Right cardiac atrium (tissue), 5 donors: ENCODE measurements around the gene FOXQ1. TPM values are rescaled to one million over a fixed set of nuclear protein-coding genes. Genes with fewer than 3 reads are reported as not detected.

Source experiments
- ATAC-seq, 2 donors: fragments of 200-7000 bp; cut with Tn5 transposase; one replicate each; pipeline versions ENCODE4 v1.8.0 to v1.9.1; 2020; ENCODE audit warnings: moderate library complexity in 2 of 2, mild to moderate bottlenecking in 1 of 2
- DNase-seq, 3 donors: peaks; one replicate each; pipeline ENCODE4 v3.0.0-alpha.2; 2020
- H3K27ac ChIP-seq: one replicate; pipeline ENCODE4 v1.5.1; 2013; ENCODE audit warnings: mild to moderate bottlenecking, low read length, control low read depth, moderate library complexity
- H3K27me3 ChIP-seq: one replicate; pipeline ENCODE4 v1.6.1; 2013; ENCODE audit not compliant: control insufficient read depth, insufficient read depth
- H3K4me1 ChIP-seq: one replicate; pipeline ENCODE4 v1.6.1; 2013; ENCODE audit warnings: low read length; ENCODE audit not compliant: control insufficient read depth, insufficient read depth
- H3K4me3 ChIP-seq: one replicate; pipeline ENCODE4 v1.5.1; 2013; ENCODE audit warnings: low read length, control low read depth
- H3K9me3 ChIP-seq: one replicate; pipeline ENCODE4 v1.6.1; 2013; ENCODE audit warnings: low read length; ENCODE audit not compliant: control insufficient read depth
- WGBS: extraction: QIAGEN DNeasy Blood & Tissue Kit; methylation state at CpG from one replicate; pipeline ENCODE4 v1.1.7; 2013; 5-methylcytosine and 5-hydroxymethylcytosine counted together
- intact Hi-C, 4 donors: fragments of 100-400 bp; cut with DNase I; formaldehyde crosslinking; loops; one replicate each; pipeline versions ENCODE4 v1.11.0 to v1.14.0; 2022 to 2023
- polyA plus RNA-seq: library from polyadenylated mRNA; stranded (reverse); fragments of 200-250 nt; gene quantifications from one replicate; pipeline ENCODE4 v1.2.3, GENCODE V29; 2013
- total RNA-seq, 4 donors: library from RNA; stranded (reverse); fragmentation: NEBNext Ultra II Directional; extraction: Animal tissue kit (Norgen Biotek cat#: 25700); gene quantifications; one replicate each; pipeline ENCODE4 v1.2.1, GENCODE V29; 2021
- donor health status: healthy with polysubstance abuse.
- donor health status: DM: no; HTN: yes; CAD: no.
- donor health status: DM: no; HTN: no; CAD: no.
- donor health status: DM: no; HTN: yes; CAD: no; lungs with severe emphysema.
- donor health status: DM: yes; HTN: yes; CAD: no.

Gene FOXQ1
- total and polyA plus RNA-seq, 5 donors, result not detected

DNA sequence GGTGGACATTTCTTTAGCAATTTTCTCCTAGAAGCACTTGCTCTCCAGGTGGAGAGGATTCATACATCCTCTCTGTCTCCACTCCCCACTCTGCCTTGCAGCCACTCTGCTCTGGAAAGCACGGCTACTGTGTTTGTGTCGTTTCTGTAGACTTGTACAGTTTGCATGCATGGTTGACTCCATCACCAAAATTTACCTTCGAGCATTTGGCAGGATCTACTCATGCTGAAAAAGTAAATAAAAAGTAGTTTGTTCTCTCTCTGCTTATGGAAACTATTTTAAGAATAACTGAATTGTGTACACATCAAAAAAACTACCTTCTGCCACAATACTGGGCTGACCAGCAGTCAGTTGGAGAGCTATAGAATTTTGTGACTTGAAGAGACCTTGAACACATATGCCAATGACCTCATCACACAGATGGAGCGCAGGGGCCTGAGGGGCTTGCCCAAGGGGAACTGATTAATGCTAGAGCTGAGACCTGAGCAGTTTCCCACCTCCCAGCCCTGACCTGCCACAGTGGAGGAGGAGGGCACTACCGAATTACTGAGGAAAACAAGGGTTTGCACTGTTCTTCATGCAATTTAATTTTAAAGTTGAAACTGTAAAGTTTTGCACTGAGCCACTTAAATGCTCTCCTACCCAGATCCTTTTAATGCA is 33.7 kb upstream of the FOXQ1 start:
- DNase-seq, result no peak
- 78% methylated on average over 5 of the region's 5 CpGs for WGBS
- intact Hi-C loops, result no loop called here
- Histone ChIP-seq H3K27me3 (no peaks in the 10 kb centered on the region), H3K9me3 (no peaks in the 10 kb centered on the region), H3K4me1 (no peaks in the 10 kb centered on the region), H3K27ac (no peak overlapping the region), H3K4me3 (no peak overlapping the region)
- no peak for ATAC-seq

DNA sequence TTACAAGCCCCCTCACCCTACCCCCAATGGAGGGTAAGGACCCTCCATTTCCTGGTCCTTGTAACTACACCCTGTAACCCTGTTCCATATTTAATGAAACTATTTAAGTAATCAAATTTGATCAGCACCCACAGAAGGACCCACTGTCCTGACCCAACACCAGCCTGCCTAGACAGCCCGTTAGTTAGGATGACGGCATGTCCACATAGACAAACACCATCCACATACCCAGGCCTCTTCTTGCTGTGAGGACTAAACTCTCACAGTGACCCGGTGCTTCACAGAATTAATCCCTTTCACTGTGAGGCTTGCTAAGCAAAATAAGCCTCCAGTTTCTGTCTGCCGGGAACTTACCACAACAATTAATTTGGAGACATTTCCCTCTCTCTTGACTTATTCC is 32.8 kb upstream of the FOXQ1 start:
- Histone ChIP-seq H3K27me3 (no peaks in the 10 kb centered on the region), H3K9me3 (no peaks in the 10 kb centered on the region), H3K4me1 (no peaks in the 10 kb centered on the region), H3K27ac (no peak overlapping the region), H3K4me3 (no peak overlapping the region)
- 84% methylated on average over 4 of the region's 4 CpGs for WGBS
- no peak for ATAC-seq
- intact Hi-C loops, result no loop called here
- DNase-seq, result no peak

DNA sequence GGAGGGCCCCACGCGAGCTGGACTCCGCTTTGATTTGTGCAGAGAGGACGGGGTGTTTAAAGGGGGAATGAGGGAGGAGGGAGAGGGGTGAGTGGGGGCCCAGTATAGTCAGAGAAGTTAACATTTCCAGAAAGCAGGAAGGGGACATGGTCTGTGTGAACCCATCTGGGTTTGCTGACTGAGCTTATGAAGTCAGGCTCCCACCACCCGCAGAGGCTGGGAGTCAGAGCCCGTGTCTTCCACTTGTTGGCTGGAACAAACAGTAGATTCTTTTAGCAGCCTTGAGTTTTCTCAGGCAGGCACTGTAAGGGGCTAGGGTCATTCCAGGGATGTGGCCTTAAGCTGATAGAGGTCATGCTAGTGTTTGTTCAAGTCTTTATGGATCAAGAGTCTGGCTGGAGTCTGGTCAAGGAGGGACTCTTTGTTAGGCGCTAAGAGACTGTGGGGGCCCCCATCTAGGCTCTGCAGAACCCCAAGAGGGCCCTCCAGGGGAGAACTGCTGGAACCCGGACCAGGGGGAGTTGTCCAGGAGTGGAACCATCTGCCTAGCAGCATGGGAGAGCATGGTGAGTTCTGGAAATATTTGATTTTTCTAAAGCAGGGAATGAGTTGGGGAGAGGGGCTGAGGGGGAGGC is 31.1 kb upstream of the FOXQ1 start:
- DNase-seq (no peak), ATAC-seq (no peak)
- no peak overlapping the region for H3K4me3 ChIP-seq
- H3K27me3 ChIP-seq, result no peaks in the 10 kb centered on the region
- intact Hi-C loops, result no loop called here
- peaks cover 2% of the 10 kb centered on the region for H3K4me1 ChIP-seq
- no peak overlapping the region for H3K27ac ChIP-seq
- WGBS, result 82% methylated on average over 8 of the region's 8 CpGs
- H3K9me3 ChIP-seq, result no peaks in the 10 kb centered on the region

DNA sequence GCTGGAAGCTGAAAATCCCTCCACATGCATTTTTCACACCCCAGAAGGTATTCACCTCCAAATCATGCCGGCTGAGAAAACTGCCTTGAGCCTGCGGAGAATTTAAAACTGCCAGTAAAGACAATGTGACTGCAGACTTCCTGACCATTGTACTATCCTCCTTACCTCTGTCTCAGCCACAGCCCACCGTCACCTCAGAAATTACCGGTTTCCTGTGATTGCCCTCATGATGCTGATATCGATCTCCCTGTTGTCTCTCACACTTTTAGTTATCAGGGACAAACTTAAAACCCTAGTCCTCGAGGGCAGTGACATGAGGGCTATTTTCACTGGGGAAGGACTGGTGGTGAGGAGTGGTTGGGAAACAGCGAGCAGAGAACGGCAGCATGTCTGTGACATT is 30.2 kb upstream of the FOXQ1 start:
- no peak for ATAC-seq
- intact Hi-C loops, result no loop called here
- Histone ChIP-seq H3K9me3 (no peaks in the 10 kb centered on the region), H3K4me1 (peaks cover 4% of the 10 kb centered on the region), H3K27me3 (no peaks in the 10 kb centered on the region), H3K27ac (no peak overlapping the region), H3K4me3 (no peak overlapping the region)
- no peak for DNase-seq
- 57% methylated on average over 8 of the region's 8 CpGs for WGBS

DNA sequence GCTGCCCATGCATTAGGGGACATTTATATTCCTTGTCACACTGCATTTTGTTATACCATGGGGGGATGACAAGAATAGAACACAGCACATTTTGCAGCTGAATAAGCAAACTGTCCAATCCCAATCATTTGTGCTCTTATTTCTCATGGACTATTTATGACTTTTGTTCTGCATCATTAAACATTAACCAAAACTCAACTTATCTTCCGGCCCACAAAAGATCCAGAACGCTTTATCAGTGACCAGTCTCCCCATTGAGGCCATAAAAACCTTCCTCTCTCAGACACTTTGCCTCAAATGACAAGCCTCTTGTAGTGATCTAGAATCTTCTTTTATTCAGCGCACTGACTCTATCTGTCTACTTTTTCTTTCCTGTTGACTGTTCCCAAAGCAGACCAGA is 28.4 kb upstream of the FOXQ1 start:
- WGBS, result 57% methylated on average over 3 of the region's 3 CpGs
- intact Hi-C loops, result no loop called here
- H3K27me3 ChIP-seq, result no peaks in the 10 kb centered on the region
- no peak for ATAC-seq
- no peak for DNase-seq
- H3K9me3 ChIP-seq, result no peaks in the 10 kb centered on the region
- no peak overlapping the region for H3K4me3 ChIP-seq
- no peak overlapping the region for H3K27ac ChIP-seq
- H3K4me1 ChIP-seq, result peaks cover 4% of the 10 kb centered on the region

DNA sequence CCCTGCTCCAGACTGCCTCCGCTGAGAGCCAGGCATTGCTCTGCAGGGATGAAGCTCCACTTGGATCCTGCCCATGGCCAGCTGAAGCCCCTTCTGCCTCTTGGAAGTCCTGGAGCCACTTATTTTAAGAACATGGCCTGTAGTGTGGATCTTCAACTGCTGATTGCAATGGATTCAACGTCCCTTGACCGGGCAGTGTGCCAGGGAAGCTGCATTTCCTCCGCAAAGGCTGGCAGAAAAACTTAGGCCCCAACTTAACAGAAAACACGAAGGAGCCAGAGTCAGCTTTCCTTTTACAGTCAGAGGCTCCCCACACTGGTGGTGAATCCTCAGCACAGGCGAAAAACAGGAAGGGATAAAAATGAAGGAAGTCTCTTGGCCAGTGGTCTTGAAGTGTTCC is 26.3 kb upstream of the FOXQ1 start:
- H3K27me3 ChIP-seq, result no peaks in the 10 kb centered on the region
- intact Hi-C loops, result no loop called here
- no peaks in the 10 kb centered on the region for H3K9me3 ChIP-seq
- WGBS, result 32% methylated on average over 6 of the region's 6 CpGs
- ATAC-seq (no peak), DNase-seq (peak; percentile 25 to 73 (median 65))
- H3K4me1 ChIP-seq, result peaks cover 4% of the 10 kb centered on the region
- no peak overlapping the region for H3K4me3 ChIP-seq
- H3K27ac ChIP-seq, result no peak overlapping the region

DNA sequence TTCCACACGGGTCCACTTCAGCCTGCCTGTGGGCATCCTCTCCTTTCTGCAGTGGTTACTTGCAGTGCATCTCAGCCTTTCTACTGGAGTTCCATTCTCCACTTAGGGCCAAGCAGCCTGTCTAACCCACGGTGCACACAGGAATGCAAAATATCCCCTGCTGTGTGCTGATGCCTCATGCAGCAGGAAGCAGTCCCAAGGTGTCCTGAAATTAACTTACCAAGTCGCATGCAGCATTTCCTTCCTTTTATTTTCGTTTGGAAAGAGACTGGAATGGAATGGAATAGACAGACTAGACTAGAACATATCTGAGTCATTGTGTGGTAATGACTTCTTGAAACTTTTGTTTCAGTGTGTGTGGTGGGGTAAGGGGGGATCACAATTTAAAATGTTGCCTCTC is 25.9 kb upstream of the FOXQ1 start:
- no peaks in the 10 kb centered on the region for H3K9me3 ChIP-seq
- 22% methylated on average over 4 of the region's 4 CpGs for WGBS
- DNase-seq (no peak), ATAC-seq (no peak)
- H3K4me1 ChIP-seq, result peaks cover 4% of the 10 kb centered on the region
- H3K27ac ChIP-seq, result no peak overlapping the region
- intact Hi-C loops, result no loop called here
- no peaks in the 10 kb centered on the region for H3K27me3 ChIP-seq
- no peak overlapping the region for H3K4me3 ChIP-seq

DNA sequence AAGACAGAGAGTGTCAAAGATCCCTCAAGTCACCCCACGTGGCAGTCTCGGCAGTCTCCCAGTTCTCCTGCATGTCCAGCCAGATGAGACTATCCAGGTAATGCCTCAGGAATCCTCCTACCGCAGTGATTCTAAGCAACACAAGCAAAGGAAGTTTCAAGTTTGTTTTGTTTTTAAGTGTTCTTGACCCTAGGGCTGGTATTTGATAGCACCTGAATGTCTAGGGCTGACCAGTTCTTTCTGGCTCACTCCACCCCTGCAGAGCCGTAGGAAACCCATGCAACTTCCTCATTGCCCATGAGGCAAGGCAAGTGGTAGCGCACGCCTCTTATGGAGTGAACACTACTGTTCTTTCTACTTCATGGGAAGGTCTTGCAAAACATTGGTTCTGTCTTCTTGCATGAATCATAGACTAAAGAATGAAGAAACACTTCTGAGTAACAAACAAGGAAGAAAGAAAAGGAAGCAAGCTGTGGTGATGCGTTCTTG is 24.8 kb upstream of the FOXQ1 start:
- H3K27ac ChIP-seq, result no peak overlapping the region
- DNase-seq (peak in 1 of 3 donors; percentile 46), ATAC-seq (peak in 1 of 2 donors; percentile 57)
- intact Hi-C loops, result no loop called here
- peaks cover 4% of the 10 kb centered on the region for H3K4me1 ChIP-seq
- no peaks in the 10 kb centered on the region for H3K27me3 ChIP-seq
- H3K9me3 ChIP-seq, result no peaks in the 10 kb centered on the region
- no peak overlapping the region for H3K4me3 ChIP-seq
- WGBS, result 88% methylated on average over 7 of the region's 7 CpGs

DNA sequence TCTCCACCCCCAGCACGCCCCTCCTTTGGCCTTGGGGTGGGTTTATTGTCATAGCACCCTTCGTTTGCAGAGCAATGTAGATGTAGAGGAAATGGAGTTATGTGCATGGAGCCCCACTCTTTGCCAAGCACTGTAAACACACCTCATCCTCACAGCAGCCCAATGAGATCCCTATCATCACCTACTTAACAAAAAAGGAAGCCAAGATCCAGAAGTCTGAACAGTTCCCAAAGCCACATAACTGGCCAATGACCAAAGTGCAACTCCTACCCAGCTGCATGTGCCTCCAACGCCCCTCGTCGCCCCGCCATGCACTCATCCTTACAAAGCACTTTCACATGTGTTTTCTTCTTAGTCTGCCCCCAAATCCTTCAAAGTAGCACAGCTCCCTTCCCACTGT is 21.8 kb upstream of the FOXQ1 start:
- intact Hi-C loops, result no loop called here
- Histone ChIP-seq H3K4me3 (no peak overlapping the region), H3K27me3 (peaks cover 2% of the 10 kb centered on the region), H3K27ac (no peak overlapping the region), H3K4me1 (peaks cover 4% of the 10 kb centered on the region), H3K9me3 (no peaks in the 10 kb centered on the region)
- DNase-seq (no peak), ATAC-seq (no peak)
- 73% methylated on average over 6 of the region's 6 CpGs for whole genome bisulfite sequencing

DNA sequence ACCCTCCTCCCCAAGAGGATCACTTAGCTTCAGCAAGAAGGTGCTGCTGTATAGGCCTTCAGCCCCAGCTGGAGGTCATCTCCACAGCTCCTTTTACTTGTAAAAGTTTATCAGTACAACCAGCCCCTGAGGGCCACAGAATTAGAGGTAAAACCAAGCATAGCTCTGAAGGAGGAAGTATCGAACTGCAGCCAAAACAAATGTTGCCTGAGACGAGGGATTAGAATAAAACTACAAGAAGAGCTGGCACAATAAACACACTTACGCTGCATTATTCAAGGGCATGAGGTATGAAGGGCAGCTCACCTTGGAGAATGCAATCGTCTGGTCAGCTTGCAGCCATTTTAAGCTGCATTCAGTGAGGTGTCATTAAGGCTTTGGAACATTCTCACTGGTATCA is 21.1 kb upstream of the FOXQ1 start:
- DNase-seq, result no peak
- intact Hi-C loops, result no loop called here
- Histone ChIP-seq H3K4me1 (peaks cover 2% of the 10 kb centered on the region), H3K9me3 (no peaks in the 10 kb centered on the region), H3K27me3 (peaks cover 4% of the 10 kb centered on the region), H3K4me3 (no peak overlapping the region), H3K27ac (no peak overlapping the region)
- ATAC-seq, result no peak
- WGBS, result 67% methylated on average over 4 of the region's 4 CpGs

DNA sequence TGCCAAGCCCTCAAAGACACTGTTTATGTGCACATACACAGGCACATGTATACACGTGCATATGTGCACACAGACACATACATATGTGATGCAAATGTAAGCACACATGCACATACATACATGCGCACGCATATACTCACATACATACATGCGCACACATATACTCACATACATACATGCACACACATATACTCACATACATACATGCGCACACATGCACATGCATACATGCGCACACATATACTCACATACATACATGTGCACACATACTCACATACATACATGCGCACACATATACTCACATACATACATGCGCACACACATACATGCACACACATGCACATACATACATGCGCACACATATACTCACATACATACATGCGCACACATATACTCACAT is 20.5 kb upstream of the FOXQ1 start:
- Histone ChIP-seq H3K9me3 (no peaks in the 10 kb centered on the region), H3K4me3 (no peak overlapping the region), H3K27me3 (peaks cover 4% of the 10 kb centered on the region), H3K27ac (no peak overlapping the region), H3K4me1 (no peaks in the 10 kb centered on the region)
- DNase-seq, result no peak
- WGBS, result 90% methylated on average over 10 of the region's 10 CpGs
- intact Hi-C loops, result no loop called here
- ATAC-seq, result no peak
